ENCODE data around the gene PIAS1. TPM values are rescaled to one million over a fixed set of nuclear protein-coding genes. Genes with fewer than 3 reads are reported as not detected.

Gene PIAS1
- total and polyA plus RNA-seq, 9 of the 15 experiments (the other 6 are each of a cell fraction or from before 2014, with no cell fraction given): 18.0 to 59.1 (median 28.5) TPM

DNA sequence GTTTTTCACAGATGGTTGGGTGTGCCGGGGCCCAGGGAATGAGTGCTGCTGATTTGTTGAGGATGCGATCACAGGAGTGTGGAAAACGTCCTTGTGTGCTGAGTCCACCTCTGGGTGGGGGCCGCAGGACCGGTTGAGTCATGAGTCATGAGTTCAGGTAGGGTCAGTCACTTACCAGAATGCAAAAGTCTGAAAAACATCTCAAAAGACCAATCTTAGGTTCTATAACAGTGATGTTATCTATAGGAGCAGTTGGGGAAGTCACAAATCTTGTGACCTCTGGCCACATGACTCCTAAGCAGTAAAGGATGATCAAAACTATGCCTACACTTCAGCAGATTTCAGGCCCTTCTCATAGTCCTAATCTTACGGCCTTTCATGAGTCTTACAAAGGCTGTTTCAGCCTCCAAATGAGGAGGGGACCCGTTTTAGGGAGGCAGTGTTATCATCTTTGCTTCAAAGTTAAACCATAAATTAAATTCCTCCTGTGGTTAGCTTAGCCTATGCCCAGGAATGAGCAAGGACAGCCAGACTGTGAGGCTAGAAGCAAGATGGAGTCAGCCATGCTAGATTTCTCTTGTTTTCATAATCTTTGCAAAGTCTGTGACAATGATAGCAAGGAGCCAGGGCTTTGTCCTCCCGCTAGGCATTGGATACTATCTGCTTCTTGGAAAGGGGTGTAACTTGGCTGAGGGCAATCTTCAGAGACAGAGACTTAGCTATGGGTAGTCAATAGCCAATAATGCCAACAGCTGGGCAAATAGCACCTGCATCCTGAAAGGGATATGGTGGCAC lies 30.6 kb upstream of the PIAS1 start (continued):
- TF ChIP-seq, protein P1, sequence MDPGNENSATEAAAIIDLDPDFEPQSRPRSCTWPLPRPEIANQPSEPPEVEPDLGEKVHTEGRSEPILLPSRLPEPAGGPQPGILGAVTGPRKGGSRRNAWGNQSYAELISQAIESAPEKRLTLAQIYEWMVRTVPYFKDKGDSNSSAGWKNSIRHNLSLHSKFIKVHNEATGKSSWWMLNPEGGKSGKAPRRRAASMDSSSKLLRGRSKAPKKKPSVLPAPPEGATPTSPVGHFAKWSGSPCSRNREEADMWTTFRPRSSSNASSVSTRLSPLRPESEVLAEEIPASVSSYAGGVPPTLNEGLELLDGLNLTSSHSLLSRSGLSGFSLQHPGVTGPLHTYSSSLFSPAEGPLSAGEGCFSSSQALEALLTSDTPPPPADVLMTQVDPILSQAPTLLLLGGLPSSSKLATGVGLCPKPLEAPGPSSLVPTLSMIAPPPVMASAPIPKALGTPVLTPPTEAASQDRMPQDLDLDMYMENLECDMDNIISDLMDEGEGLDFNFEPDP (CRISPR knock-in tag; IDR thresholded peaks at IDR 0.05): no peak
- TF ChIP-seq, protein P2, sequence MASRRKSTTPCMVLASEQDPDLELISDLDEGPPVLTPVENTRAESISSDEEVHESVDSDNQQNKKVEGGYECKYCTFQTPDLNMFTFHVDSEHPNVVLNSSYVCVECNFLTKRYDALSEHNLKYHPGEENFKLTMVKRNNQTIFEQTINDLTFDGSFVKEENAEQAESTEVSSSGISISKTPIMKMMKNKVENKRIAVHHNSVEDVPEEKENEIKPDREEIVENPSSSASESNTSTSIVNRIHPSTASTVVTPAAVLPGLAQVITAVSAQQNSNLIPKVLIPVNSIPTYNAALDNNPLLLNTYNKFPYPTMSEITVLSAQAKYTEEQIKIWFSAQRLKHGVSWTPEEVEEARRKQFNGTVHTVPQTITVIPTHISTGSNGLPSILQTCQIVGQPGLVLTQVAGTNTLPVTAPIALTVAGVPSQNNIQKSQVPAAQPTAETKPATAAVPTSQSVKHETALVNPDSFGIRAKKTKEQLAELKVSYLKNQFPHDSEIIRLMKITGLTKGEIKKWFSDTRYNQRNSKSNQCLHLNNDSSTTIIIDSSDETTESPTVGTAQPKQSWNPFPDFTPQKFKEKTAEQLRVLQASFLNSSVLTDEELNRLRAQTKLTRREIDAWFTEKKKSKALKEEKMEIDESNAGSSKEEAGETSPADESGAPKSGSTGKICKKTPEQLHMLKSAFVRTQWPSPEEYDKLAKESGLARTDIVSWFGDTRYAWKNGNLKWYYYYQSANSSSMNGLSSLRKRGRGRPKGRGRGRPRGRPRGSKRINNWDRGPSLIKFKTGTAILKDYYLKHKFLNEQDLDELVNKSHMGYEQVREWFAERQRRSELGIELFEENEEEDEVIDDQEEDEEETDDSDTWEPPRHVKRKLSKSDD (conservative IDR thresholded peaks at IDR 0.05; ENCODE audit: low read length): no peak
- TF ChIP-seq RFX1 (IDR thresholded peaks at IDR 0.05) (no peak), EZH2 (IDR thresholded peaks at IDR 0.05; ENCODE audit: borderline replicate concordance, low read depth, low read length) (no peak), TCF7 (IDR thresholded peaks at IDR 0.05; ENCODE audit: borderline replicate concordance) (no peak), NELFE (IDR thresholded peaks at IDR 0.05; ENCODE audit: insufficient read depth, insufficient read length) (no peak), ESRRA (IDR thresholded peaks at IDR 0.05; ENCODE audit: borderline replicate concordance, low read depth) (peak; percentile 75), BRCA1 (IDR thresholded peaks at IDR 0.05) (no peak), BRCA1 (CRISPR knock-in tag; IDR thresholded peaks at IDR 0.05) (no peak), MCM5 (IDR thresholded peaks at IDR 0.05; ENCODE audit: low read depth) (no peak), FOXJ3 (CRISPR knock-in tag; IDR thresholded peaks at IDR 0.05) (no peak), ELF2 (CRISPR knock-in tag; IDR thresholded peaks at IDR 0.05) (peak; percentile 75), ZNF696 (CRISPR knock-in tag; conservative IDR thresholded peaks at IDR 0.05) (no peak), ETS1 (conservative IDR thresholded peaks at IDR 0.05; ENCODE audit: control insufficient read depth, low read depth, low read length) (no peak), SUPT5H (IDR thresholded peaks at IDR 0.05) (no peak), CGGBP1 (CRISPR knock-in tag; IDR thresholded peaks at IDR 0.05) (no peak), STAT5B (CRISPR knock-in tag; IDR thresholded peaks at IDR 0.05) (no peak), HDAC6 (IDR thresholded peaks at IDR 0.05; ENCODE audit: low read depth, low read length) (no peak), RB1 (IDR thresholded peaks at IDR 0.05; ENCODE audit: low read depth) (no peak), TAF7 (tag; IDR thresholded peaks at IDR 0.05) (peak; percentile 78), GABPB1 (CRISPR knock-in tag; IDR thresholded peaks at IDR 0.05) (no peak), PTTG1 (tag; IDR thresholded peaks at IDR 0.05; ENCODE audit: low read depth) (peak; percentile 96), RUNX1 (IDR thresholded peaks at IDR 0.05; ENCODE audit: low read depth) (no peak), POLR2AphosphoS2 (IDR thresholded peaks at IDR 0.05; ENCODE audit: low read length) (no peak)
- TF ChIP-seq, protein P3, sequence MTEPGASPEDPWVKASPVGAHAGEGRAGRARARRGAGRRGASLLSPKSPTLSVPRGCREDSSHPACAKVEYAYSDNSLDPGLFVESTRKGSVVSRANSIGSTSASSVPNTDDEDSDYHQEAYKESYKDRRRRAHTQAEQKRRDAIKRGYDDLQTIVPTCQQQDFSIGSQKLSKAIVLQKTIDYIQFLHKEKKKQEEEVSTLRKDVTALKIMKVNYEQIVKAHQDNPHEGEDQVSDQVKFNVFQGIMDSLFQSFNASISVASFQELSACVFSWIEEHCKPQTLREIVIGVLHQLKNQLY (CRISPR knock-in tag; conservative IDR thresholded peaks at IDR 0.05): no peak

Data from K562 (cell line).